GM12865 (cell line): Measurements from ENCODE around the gene CYSRT1.
"Not testable (repeated sequence)": the region's sequence is repeated elsewhere in the genome, so short reads cannot be mapped to it uniquely, and the experiment has no call there.

ENCODE experiments used
- DNase-seq: peaks from one replicate; pipeline ENCODE4 v3.0.0; 2010; ENCODE audit warnings: low read depth
- H3K4me3 ChIP-seq: 2 replicates; pipeline ENCODE4 v1.5.1; 2011; ENCODE audit warnings: mild to moderate bottlenecking, low read depth, low read length, control low read depth
- TF ChIP-seq, protein P1 (sequence below): IDR thresholded peaks from 2 replicates; pipeline ENCODE4 v1.5.1; 2011; ENCODE audit warnings: low read length, control low read depth, low read depth, inconsistent platforms; ENCODE audit not compliant: insufficient read depth; ENCODE audit errors: missing control alignments

CYSRT1 gene

DNA sequence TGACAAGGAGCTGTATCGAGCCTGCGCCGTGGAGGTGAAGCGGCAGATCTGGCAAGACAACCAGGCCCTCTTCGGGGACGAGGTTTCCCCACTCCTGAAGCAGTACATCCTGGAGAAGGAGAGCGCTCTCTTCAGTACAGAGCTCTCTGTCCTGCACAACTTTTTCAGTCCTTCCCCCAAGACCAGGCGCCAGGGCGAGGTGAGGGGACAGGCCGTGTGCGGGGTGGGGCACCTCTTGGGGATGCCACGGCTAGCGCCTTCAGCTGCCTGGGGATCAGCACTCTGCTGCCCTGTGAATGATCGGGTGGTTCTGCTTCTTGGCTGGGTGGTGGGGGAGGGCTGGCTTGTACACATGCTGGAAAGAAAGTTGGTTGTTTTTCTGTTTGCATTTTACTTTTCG, 31.9 kb downstream of the CYSRT1 start:
- TF ChIP-seq, protein P1, sequence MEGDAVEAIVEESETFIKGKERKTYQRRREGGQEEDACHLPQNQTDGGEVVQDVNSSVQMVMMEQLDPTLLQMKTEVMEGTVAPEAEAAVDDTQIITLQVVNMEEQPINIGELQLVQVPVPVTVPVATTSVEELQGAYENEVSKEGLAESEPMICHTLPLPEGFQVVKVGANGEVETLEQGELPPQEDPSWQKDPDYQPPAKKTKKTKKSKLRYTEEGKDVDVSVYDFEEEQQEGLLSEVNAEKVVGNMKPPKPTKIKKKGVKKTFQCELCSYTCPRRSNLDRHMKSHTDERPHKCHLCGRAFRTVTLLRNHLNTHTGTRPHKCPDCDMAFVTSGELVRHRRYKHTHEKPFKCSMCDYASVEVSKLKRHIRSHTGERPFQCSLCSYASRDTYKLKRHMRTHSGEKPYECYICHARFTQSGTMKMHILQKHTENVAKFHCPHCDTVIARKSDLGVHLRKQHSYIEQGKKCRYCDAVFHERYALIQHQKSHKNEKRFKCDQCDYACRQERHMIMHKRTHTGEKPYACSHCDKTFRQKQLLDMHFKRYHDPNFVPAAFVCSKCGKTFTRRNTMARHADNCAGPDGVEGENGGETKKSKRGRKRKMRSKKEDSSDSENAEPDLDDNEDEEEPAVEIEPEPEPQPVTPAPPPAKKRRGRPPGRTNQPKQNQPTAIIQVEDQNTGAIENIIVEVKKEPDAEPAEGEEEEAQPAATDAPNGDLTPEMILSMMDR, result no peak
- DNase-seq, result no peak
- H3K4me3 ChIP-seq, result no peak overlapping the region; the same call in 1 of the 2 replicates

DNA sequence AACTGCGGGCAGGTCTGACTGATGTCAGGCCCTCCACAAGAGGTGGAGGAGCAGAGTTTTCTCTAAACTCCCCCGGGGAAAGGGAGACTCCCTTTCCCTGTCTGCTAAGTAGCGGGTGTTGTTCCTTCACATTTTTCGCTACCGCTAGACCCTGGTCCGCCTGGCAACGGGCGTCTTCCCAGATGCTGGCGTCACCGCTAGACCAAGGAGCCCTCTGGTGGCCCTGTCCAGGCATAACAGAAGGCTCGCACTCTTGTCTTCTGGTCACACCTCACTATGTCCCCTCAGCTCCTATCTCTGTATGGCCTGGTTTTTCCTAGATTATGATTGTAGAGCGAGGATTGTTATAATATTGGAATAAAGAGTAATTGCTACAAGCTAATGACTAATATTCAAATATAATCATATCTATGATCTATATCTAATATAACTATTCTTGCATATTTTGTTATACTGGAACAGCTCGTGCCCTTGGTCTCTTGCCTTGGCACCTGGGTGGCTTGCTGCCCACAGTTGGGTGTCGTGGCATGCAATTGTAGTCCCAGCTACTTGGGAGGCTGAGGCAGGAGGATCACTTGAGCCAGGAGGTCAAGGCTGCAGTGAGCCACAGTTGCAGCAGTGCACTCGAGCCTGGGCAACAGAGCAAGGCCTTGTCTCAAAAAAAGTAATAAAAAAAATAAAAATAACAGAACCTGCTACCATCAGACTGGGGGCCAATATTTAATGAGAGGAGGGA, 37.4 kb downstream of the CYSRT1 start:
- not testable (repeated sequence) for DNase-seq, H3K4me3 ChIP-seq
- TF ChIP-seq, protein P1, result peak; percentile 19

DNA sequence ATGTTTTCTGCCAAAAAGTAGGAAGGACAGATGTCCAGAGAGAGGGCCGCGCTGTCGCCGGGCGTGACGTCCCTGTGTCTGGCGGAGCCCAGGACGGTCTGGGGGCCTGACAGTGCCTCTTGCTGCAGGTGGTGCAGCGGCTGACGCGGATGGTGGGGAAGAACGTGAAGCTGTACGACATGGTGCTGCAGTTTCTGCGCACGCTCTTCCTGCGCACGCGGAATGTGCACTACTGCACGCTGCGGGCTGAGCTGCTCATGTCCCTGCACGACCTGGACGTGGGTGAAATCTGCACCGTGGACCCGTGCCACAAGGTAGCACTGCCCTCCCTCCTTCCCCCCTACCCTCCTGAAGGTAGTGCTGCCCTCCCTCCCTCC, 37.9 kb downstream of the CYSRT1 start:
- TF ChIP-seq, protein P1, result no peak
- no peak overlapping the region for H3K4me3 ChIP-seq
- DNase-seq, result no peak

DNA sequence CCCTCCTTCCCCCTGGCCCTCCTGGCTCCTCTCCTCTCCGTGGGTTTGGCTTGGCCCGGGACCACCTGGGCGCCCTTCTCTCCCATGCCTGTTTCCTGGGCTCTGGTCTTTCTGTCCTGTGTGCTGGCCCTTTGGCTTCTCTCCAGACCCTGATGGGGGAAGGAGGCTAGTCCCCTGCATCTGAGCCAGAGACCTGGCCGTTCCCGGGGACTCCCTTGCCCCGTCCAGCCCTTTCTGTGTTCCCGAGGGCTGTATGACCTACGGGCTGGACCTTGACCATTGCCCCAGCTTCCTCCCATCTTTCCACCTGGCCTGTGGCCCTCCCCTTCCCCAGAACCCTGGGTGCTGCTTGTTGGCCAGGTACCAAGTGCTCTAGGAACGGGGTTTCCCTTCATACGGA, 38.5 kb downstream of the CYSRT1 start:
- TF ChIP-seq, protein P1, result no peak
- DNase-seq, result no peak
- H3K4me3 ChIP-seq, result no peak overlapping the region

DNA sequence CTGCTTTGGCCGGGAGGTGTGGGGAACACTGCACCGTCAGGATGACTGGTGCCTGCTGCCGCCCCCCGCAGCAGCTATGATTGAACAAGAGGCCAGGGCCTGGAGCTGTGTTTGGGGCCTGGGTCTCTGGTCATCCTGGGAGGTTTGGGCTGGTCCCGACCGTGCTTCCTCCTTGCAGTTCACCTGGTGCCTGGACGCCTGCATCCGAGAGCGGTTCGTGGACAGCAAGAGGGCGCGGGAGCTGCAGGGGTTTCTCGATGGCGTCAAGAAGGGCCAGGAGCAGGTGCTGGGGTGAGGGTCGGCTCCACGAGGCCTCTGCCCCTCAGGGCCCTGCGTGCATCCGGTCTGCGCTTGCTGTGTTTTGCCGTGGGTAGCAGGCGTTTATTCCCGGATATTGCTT, 39.1 kb downstream of the CYSRT1 start:
- TF ChIP-seq, protein P1, result no peak
- no peak overlapping the region for H3K4me3 ChIP-seq
- no peak for DNase-seq

DNA sequence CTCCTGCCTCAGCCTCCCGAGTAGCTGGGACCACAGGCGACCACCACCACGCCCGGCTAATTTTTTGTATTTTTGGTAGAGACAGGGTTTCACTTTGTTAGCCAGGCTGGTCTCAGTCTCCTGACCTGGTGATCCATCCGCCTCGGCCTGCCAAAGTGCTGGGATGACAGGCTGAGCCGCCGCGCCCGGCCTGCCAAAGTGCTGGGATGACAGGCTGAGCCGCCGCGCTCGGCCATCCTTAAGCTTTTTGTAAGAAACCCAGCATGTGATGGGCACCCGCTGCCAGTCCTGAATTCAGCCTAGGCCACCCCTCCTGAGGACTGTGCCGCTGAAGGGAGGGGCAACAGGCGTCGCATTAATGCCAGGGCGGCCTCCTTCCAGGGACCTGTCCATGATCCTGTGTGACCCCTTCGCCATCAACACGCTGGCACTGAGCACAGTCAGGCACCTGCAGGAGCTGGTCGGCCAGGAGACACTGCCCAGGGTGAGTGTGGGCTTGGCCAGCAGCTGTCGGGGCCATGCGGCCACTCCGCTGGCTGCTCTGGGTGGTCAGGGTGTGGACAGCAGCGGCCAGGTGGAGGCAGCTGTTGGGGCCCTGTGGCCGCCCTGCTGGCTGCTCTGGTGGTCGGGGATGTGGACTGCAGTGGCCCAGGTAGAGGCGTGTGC, 40.7 kb downstream of the CYSRT1 start:
- no peak overlapping the region for H3K4me3 ChIP-seq
- TF ChIP-seq, protein P1, result no peak
- DNase-seq, result no peak

DNA sequence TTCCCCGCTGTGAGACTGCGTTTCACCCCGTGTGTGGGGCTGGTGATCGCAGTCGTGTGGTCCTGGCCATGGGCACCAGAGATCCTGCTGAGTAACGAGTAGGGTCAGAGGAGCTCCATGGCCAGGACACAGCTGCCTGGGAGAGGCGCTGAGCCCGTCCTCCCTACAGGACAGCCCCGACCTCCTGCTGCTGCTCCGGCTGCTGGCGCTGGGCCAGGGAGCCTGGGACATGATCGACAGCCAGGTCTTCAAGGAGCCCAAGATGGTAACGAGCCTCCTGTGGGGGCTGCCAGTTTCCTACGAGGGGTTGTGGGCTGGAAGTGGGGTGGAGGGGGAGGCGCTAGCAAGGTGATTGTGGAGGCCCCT, 41.2 kb downstream of the CYSRT1 start:
- no peak overlapping the region for H3K4me3 ChIP-seq
- TF ChIP-seq, protein P1, result no peak
- no peak for DNase-seq
